Femur (tissue), 1 donor: ENCODE results near the gene JPH3.
A peak's percentile ranks its signal among the peaks of the same experiment; 100 is the strongest.

Source experiments
- DNase-seq: peaks from one replicate; pipeline ENCODE4 v3.0.0-alpha.2; 2017

Gene JPH3

GRCh38 chr16:87602821-87603683 is 744 bp downstream of the JPH3 start:
- DNase-seq, result no peak

- no peak for DNase-seq
These were observed 1.7 kb downstream of the JPH3 start for GRCh38 chr16:87603684-87604633.

- DNase-seq, result no peak
These were observed 2.4 kb downstream of the JPH3 start for GRCh38 chr16:87604634-87605111.

GRCh38 chr16:87607223-87607622 is 4.9 kb downstream of the JPH3 start:
- DNase-seq, result no peak

GRCh38 chr16:87607871-87608270 is 5.6 kb downstream of the JPH3 start:
- DNase-seq, result no peak

- DNase-seq, result peak; percentile 82
These were observed 6.2 kb downstream of the JPH3 start for GRCh38 chr16:87608400-87608985.

- DNase-seq, result no peak
These were observed 7.7 kb downstream of the JPH3 start for GRCh38 chr16:87610026-87610425.

- DNase-seq, result no peak
These were observed 9.1 kb downstream of the JPH3 start for GRCh38 chr16:87611456-87611855.

GRCh38 chr16:87613961-87614360 is 11.7 kb downstream of the JPH3 start:
- DNase-seq, result no peak

GRCh38 chr16:87615621-87616041 is 13.3 kb downstream of the JPH3 start:
- no peak for DNase-seq

- DNase-seq, result no peak
These were observed 14.2 kb downstream of the JPH3 start for GRCh38 chr16:87616556-87616955.

- DNase-seq, result no peak
These were observed 15.9 kb downstream of the JPH3 start for GRCh38 chr16:87618216-87618615.

- DNase-seq, result no peak
These were observed 17.3 kb downstream of the JPH3 start for GRCh38 chr16:87619360-87620200.

- DNase-seq, result no peak
These were observed 17.8 kb downstream of the JPH3 start for GRCh38 chr16:87620201-87620495.

GRCh38 chr16:87621550-87621829 is 19.2 kb downstream of the JPH3 start:
- no peak for DNase-seq

GRCh38 chr16:87621976-87622713 is 19.8 kb downstream of the JPH3 start:
- DNase-seq, result no peak

GRCh38 chr16:87622756-87623319 is 20.5 kb downstream of the JPH3 start:
- DNase-seq, result no peak

- DNase-seq, result no peak
These were observed 23.0 kb downstream of the JPH3 start for GRCh38 chr16:87625241-87625797.

- no peak for DNase-seq
These were observed 24.1 kb downstream of the JPH3 start for GRCh38 chr16:87626401-87626800.

GRCh38 chr16:87626905-87627304 is 24.6 kb downstream of the JPH3 start:
- no peak for DNase-seq

- DNase-seq, result no peak
These were observed 25.4 kb downstream of the JPH3 start for GRCh38 chr16:87627542-87628245.
